Gastrocnemius medialis (tissue), 4 donors: ENCODE data around the gene CEP170B. TPM values are rescaled to one million over a fixed set of nuclear protein-coding genes. Genes with fewer than 3 reads are reported as not detected.
"Not testable (repeated sequence)": the region's sequence is repeated elsewhere in the genome, so short reads cannot be mapped to it uniquely, and the experiment has no call there.

ENCODE experiments used
- ATAC-seq, 2 donors: fragments of 150-250 bp; one replicate each; pipeline ENCODE4 v1.9.1; 2016
- DNase-seq, 2 donors: peaks; one replicate each; pipeline ENCODE4 v3.0.0-alpha.2; 2019
- H3K27ac ChIP-seq, 4 donors: fragments of 200-600 bp; sonication (generic); 1 replicate in 1 of 4; 2 replicates in 3 of 4; pipeline ENCODE4 v1.5.1; 2016 to 2018; ENCODE audit warnings: mild to moderate bottlenecking in 2 of 4, moderate library complexity in 1 of 4
- H3K27me3 ChIP-seq, 3 donors: fragments of 200-600 bp; sonication (generic) in 2 of 3; 1 replicate in 1 of 3; 2 replicates in 2 of 3; pipeline versions ENCODE4 v1.5.1 to v1.6.0; 2016 to 2019; ENCODE audit warnings: mild to moderate bottlenecking in 1 of 3, moderate library complexity in 1 of 3
- H3K36me3 ChIP-seq, 2 donors: fragments of 200-600 bp; sonication (generic) in 1 of 2; one replicate each; pipeline ENCODE4 v1.5.1; 2017 to 2018
- H3K4me1 ChIP-seq, 2 donors: fragments of 200-600 bp; sonication (generic) in 1 of 2; one replicate each; pipeline ENCODE4 v1.5.1; 2016 to 2017; ENCODE audit warnings: mild to moderate bottlenecking in 2 of 2
- H3K4me3 ChIP-seq, 4 donors: fragments of 200-600 bp; sonication (generic) in 3 of 4; 1 replicate in 1 of 4; 2 replicates in 3 of 4; pipeline ENCODE4 v1.5.1; 2016 to 2019; ENCODE audit warnings: mild to moderate bottlenecking in 2 of 4
- H3K9me3 ChIP-seq, 3 donors: fragments of 200-600 bp; sonication (generic) in 2 of 3; 1 replicate in 1 of 3; 2 replicates in 2 of 3; pipeline ENCODE4 v1.5.1; 2016 to 2019
- POLR2A ChIP-seq, 2 donors: fragments of 450-650 bp; IDR thresholded peaks; one replicate each; pipeline ENCODE4 v1.6.1; 2017; ENCODE audit warnings: antibody characterized with exemption in 2 of 2, mild to moderate bottlenecking in 2 of 2, moderate library complexity in 2 of 2
- in situ Hi-C, 4 donors: fragments of 200-750 bp; cut with MboI; loops; one replicate each; pipeline versions ENCODE4 v1.15.0 to v1.8.0; 2017; ENCODE audit warnings: low sequenced_read_pairs in 4 of 4
- intact Hi-C: fragments of 100-400 bp; cut with DNase I; formaldehyde crosslinking; loops from one replicate; pipeline ENCODE4 v1.15.1; 2023; ENCODE audit warnings: low total_unique reads
- total RNA-seq, 4 donors: library from RNA; depleted of rRNA; stranded (reverse); fragments of >200 nt; gene quantifications; one replicate each; pipeline versions ENCODE4 v1.1.0 to v1.2.3, GENCODE V29; 2016
- TF ChIP-seq, protein P1 (sequence below), 5 experiments: fragments of 450-650 bp in 3 of 5; fragments of 200-600 bp in 2 of 5; sonication (generic) in 2 of 5; IDR thresholded peaks in 4 of 5; conservative IDR thresholded peaks in 1 of 5; 1 replicate in 4 of 5; 2 replicates in 1 of 5; pipeline ENCODE4 v1.5.1; 2016 to 2019; ENCODE audit warnings: antibody characterized with exemption in 5 of 5, mild to moderate bottlenecking in 3 of 5, moderate library complexity in 3 of 5

CEP170B gene
- total RNA-seq, 4 donors from 2014 or later, result 4.5 to 13.0 (median 7.1) TPM

DNA sequence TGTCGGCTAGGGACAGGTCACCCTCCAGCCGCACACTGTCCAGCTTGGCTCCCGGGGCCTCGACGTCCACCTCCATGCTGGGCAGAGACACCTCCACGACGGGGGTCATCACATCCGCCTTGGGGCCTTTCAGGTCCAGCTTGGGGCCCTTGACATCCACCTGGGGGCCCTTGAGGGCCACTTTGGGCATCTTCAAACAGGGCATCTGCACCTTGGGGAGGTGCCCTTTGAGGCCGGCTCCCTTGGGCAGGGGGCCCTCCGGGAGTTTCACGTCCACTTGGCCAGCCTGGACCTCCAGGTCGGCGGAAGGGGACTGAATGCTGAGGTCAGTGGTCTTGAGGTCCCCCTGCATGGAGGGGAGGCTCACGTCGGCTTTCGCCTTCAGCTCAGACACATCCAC, 77.5 kb downstream of the CEP170B start:
- ATAC-seq, result no peak
- no peak overlapping the region for H3K27ac ChIP-seq
- intact Hi-C loops, result no loop called here
- no peak overlapping the region for H3K4me3 ChIP-seq
- no peaks in the 10 kb centered on the region for H3K4me1 ChIP-seq
- no peaks in the 10 kb centered on the region for H3K36me3 ChIP-seq
- peaks cover 0 to 8% (median 0%) of the 10 kb centered on the region in 3 donors for H3K27me3 ChIP-seq
- no peak for DNase-seq
- no peak for TF ChIP-seq POLR2A (IDR thresholded peaks at IDR 0.05)
- TF ChIP-seq, protein P1, sequence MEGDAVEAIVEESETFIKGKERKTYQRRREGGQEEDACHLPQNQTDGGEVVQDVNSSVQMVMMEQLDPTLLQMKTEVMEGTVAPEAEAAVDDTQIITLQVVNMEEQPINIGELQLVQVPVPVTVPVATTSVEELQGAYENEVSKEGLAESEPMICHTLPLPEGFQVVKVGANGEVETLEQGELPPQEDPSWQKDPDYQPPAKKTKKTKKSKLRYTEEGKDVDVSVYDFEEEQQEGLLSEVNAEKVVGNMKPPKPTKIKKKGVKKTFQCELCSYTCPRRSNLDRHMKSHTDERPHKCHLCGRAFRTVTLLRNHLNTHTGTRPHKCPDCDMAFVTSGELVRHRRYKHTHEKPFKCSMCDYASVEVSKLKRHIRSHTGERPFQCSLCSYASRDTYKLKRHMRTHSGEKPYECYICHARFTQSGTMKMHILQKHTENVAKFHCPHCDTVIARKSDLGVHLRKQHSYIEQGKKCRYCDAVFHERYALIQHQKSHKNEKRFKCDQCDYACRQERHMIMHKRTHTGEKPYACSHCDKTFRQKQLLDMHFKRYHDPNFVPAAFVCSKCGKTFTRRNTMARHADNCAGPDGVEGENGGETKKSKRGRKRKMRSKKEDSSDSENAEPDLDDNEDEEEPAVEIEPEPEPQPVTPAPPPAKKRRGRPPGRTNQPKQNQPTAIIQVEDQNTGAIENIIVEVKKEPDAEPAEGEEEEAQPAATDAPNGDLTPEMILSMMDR (IDR thresholded peaks at IDR 0.05 in 4 of 5, conservative IDR thresholded peaks at IDR 0.05 in 1 of 5), result no peak
- H3K9me3 ChIP-seq, result no peaks in the 10 kb centered on the region
- in situ Hi-C loops, result no loop called here

DNA sequence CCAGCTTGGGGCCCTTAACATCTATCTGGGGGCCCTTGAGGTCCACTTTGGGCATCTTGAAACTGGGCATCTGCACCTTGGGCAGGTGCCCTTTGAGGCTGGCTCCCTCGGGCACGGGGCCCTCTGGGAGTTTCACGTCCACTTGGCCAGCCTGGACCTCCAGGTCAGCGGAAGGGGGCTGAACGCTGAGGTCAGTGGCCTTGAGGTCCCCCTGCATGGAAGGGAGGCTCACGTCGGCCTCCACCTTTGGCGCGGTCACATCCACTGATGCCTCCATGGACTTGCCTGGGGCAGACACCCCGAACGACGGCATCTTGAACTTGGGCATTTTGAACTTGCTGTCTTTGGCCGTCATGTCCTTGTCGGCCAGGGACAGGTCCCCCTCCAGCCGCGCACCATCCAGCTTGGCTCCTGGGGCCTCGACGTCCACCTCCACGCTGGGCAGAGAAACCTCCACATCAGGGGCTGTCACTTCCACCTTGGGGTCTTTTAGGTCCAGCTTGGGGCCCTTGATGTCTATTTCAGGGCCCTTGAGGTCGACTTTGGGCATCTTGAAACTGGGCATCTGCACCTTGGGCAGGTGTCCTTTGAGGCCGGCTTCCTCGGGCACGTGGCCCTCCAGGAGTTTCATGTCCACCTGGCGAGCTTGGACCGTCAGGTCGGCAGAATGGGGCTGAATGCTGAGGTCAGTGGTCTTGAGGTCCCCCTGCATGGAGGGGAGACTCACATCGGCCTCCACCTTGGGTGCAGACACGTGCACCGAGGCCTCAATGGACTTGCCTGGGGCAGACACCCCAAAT, 78.3 kb downstream of the CEP170B start:
- H3K36me3 ChIP-seq, H3K4me3 ChIP-seq, H3K27ac ChIP-seq, intact Hi-C loops, DNase-seq, H3K9me3 ChIP-seq, H3K27me3 ChIP-seq, in situ Hi-C loops, H3K4me1 ChIP-seq, ATAC-seq: not testable (repeated sequence)

DNA sequence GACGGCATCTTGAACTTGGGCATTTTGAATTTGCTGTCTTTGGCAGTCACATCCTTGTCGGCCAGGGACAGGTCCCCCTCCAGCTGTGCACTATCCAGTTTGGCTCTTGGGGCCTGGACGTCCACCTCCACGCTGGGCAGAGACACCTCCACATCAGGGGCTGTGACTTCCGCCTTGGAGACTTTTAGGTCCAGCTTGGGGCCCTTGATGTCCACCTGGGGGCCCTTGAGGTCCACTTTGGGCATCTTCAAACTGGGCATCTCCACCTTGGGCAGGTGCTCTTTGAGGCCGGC, 78.9 kb downstream of the CEP170B start:
- H3K4me1 ChIP-seq, ATAC-seq, DNase-seq, H3K36me3 ChIP-seq, in situ Hi-C loops, H3K27ac ChIP-seq, H3K9me3 ChIP-seq, intact Hi-C loops, H3K27me3 ChIP-seq, H3K4me3 ChIP-seq: not testable (repeated sequence)

DNA sequence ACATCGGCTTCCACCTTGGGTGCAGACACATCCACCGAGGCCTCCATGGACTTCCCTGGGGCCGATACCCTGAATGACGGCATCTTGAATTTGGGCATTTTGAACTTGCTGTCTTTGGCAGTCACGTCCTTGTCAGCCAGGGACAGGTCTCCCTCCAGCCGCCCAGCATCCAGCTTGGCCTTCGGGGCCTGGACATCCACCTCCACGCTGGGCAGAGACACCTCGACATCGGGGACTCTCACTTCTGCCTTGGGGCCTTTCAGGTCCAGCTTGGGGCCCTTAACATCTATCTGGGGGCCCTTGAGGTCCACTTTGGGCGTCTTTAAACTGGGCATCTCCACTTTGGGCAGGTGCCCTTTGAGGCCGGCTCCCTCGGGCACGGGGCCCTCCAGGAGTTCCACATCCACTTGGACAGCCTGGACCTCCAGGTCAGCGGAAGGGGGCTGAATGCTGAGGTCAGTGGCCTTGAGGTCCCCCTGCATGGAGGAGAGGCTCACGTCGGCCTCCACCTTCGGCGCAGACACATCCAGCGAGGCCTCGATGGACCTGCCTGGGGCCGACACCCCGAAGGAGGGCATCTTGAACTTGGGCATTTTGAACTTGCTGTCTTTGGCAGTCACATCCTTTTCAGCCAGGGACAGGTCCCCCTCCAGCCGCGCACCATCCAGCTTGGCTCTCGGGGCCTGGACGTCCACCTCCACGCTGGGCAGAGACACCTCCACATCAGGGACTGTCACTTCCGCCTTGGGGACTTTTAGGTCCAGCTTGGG, 79.6 kb downstream of the CEP170B start:
- H3K4me1 ChIP-seq, ATAC-seq, DNase-seq, H3K27me3 ChIP-seq, in situ Hi-C loops, H3K4me3 ChIP-seq, H3K27ac ChIP-seq, H3K9me3 ChIP-seq, H3K36me3 ChIP-seq, intact Hi-C loops: not testable (repeated sequence)

DNA sequence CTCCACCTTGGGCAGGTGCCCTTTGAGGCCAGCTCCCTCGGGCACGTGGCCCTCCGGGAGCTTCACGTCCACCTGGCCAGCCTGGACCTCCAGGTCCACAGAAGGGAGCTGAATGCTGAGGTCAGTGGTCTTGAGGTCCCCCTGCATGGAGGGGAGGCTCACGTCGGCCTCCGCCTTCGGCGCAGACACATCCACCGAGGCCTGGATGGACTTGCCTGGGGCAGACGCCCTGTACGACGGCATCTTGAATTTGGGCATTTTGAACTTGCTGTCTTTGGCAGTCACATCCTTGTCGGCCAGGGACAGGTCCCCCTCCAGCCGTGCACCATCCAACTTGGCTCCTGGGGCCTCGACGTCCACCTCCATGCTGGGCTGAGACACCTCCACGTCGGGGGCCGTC, 80.2 kb downstream of the CEP170B start:
- H3K9me3 ChIP-seq, H3K4me1 ChIP-seq, in situ Hi-C loops, intact Hi-C loops, H3K27me3 ChIP-seq, ATAC-seq, DNase-seq, H3K4me3 ChIP-seq, H3K27ac ChIP-seq, H3K36me3 ChIP-seq: not testable (repeated sequence)

Other genes starting within 250 kb of the CEP170B start
- gene INF2, start 175.7 kb upstream of the CEP170B start, total RNA-seq, result 10 to 100 TPM; 11.6 to 34.6 (median 19.7) TPM
- gene ADSS1, start 141.0 kb upstream of the CEP170B start, total RNA-seq, result 100 to 1,000 TPM; 165 to 577 (median 232) TPM
- gene SIVA1, start 112.1 kb upstream of the CEP170B start, total RNA-seq, result 100 to 1,000 TPM; 228 to 357 (median 264) TPM
- 10 to 100 TPM; 44.4 to 70.4 (median 57.0) TPM for gene AKT1, start 69.5 kb upstream of the CEP170B start, total RNA-seq
- gene ZBTB42, start 64.2 kb upstream of the CEP170B start, total RNA-seq, result 10 to 100 TPM in 3 of 4 donors, 1 to 10 TPM in 1; 2.4 to 20.8 (median 12.5) TPM
- gene PLD4, start 59.6 kb downstream of the CEP170B start, total RNA-seq, result not detected
- 1 to 10 TPM; 2.0 to 8.6 (median 3.4) TPM for gene AHNAK2, start 113.1 kb downstream of the CEP170B start, total RNA-seq
- 1 to 10 TPM in 3 of 4 donors, under 1 TPM in 1; 0.71 to 4.0 (median 3.3) TPM for gene CLBA1, start 120.5 kb downstream of the CEP170B start, total RNA-seq
- 1 to 10 TPM in 3 of 4 donors, under 1 TPM in 1; 0.71 to 2.2 (median 1.8) TPM for gene CDCA4, start 155.8 kb downstream of the CEP170B start, total RNA-seq
- under 1 TPM; 0.07 to 0.61 (median 0.26) TPM for gene GPR132, start 200.2 kb downstream of the CEP170B start, total RNA-seq